IPS-18c (cell line): ENCODE data around the gene PYGL.

Experiments
- H3K4me3 ChIP-seq: 2 replicates; pipeline ENCODE4 v1.7.0; 2013; ENCODE audit warnings: low read depth, mild to moderate bottlenecking, low read length, moderate library complexity; ENCODE audit not compliant: insufficient read depth
- H3K9me3 ChIP-seq: one replicate; pipeline ENCODE4 v1.6.1; 2013; ENCODE audit warnings: mild to moderate bottlenecking, low read length, moderate library complexity; ENCODE audit not compliant: control insufficient read depth, insufficient read depth

The PYGL gene

GRCh38 chr14:50864237-50864636 lies 80.0 kb downstream of the PYGL start:
- Histone ChIP-seq H3K4me3 (no peak overlapping the region), H3K9me3 (no peaks in the 10 kb centered on the region)

GRCh38 chr14:50862036-50862570 lies 82.2 kb downstream of the PYGL start:
- Histone ChIP-seq H3K9me3 (no peaks in the 10 kb centered on the region), H3K4me3 (no peak overlapping the region)

- H3K9me3 ChIP-seq: no peaks in the 10 kb centered on the region
- H3K4me3 ChIP-seq: no peak overlapping the region
Observed at GRCh38 chr14:50860478-50861086, 83.7 kb downstream of the PYGL start.

DNA sequence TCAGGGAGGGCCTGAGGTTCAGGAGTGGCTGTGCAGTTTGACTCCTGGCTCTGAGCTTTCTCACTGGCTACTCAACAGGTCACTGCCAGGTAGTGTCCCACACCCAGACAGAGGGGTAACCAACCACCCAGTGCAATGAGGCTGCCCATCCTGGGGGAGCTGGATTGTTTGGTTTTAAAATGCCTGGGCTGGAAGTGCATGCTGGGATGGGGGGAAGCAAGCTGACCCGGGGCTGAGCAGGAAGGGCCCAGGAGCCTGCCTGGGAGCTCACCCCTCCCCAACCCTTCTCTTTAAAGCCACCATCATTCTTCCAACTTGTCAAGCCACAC lies 85.0 kb downstream of the PYGL start:
- Histone ChIP-seq H3K4me3 (no peak overlapping the region), H3K9me3 (no peaks in the 10 kb centered on the region)

- H3K4me3 ChIP-seq: no peak overlapping the region
- no peaks in the 10 kb centered on the region for H3K9me3 ChIP-seq
Observed at GRCh38 chr14:50856660-50857059, 87.6 kb downstream of the PYGL start.

DNA sequence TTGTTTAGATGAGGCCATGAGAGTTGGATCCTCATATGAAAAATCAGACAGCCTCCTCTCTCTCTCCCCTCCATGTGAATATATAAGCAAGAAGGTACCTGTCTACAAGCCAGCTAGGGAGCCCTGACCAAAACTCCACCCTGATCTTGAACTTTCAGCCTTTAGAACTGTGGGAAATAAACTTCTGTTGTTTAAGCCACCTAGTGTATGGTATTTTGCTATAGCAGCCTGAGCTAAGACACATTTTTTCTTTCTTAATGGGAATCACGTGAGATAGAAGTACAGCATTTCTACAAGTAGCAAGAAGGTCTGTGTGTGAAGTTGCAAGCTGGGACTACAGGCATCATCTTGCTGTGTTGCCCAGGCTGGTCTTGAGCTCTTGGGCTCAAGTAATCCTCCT lies 88.7 kb downstream of the PYGL start:
- no peak overlapping the region for H3K4me3 ChIP-seq
- H3K9me3 ChIP-seq: no peaks in the 10 kb centered on the region
